ENCODE data around the gene PCDHA5. TPM values are rescaled to one million over a fixed set of nuclear protein-coding genes. Genes with fewer than 3 reads are reported as not detected.
A peak's percentile ranks its signal among the peaks of the same experiment; 100 is the strongest.

The PCDHA5 gene
- total RNA-seq, 8 experiments from 2014 or later: 0.24 to 3.1 (median 2.2) TPM; not detected in 1

GRCh38 chr5:140855772-140856674, 34.6 kb downstream of the PCDHA5 start, which contains the start of gene PCDHA10:
Gene PCDHA10 (plus strand): TSS chr5:140855897. CDS start chr5:140856049, 152 bp downstream.
- Histone ChIP-seq H3K27ac (no peak within 1 kb of the TSS), H3K4me3 (peak within 1 kb of the TSS in 1 of 5 donors; percentile 6), H3K4me1 (replicated peaks in 1 of 2) (no peaks in the 10 kb centered on the region)
- in situ Hi-C loops (cut with MboI; ENCODE audit: low pct_unique_long_range_greater_than_20kb in 2 of 9, low sequenced_read_pairs in 9 of 9, unreplicated experiment in 9 of 9): loop anchor here in 1 of 9 experiments (25.0 kb wide), 1 partner anchor 181 kb away; no protein-coding TSS in a partner anchor
- WGBS, 10 experiments: 10 to 89% (median 54%) methylated on average over 2 to 19 of the region's 44 CpGs
- peak in 1 of 8 experiments; percentile 43 for ATAC-seq (replicated peaks in 6 of 8)

- in situ Hi-C loops (cut with MboI; ENCODE audit: low pct_unique_long_range_greater_than_20kb in 2 of 9, low sequenced_read_pairs in 9 of 9, unreplicated experiment in 9 of 9): loop anchor here in 1 of 9 experiments (25.0 kb wide), 1 partner anchor 180 kb away; no protein-coding TSS in a partner anchor
- 57 to 96% (median 93%) methylated on average over 3 to 31 of the region's 94 CpGs; no CpG with 5 or more reads in 4 of the 10 experiments for WGBS, 10 experiments
These were observed 36.0 kb downstream of the PCDHA5 start for GRCh38 chr5:140857177-140857986.

GRCh38 chr5:140857987-140858240, 36.5 kb downstream of the PCDHA5 start:
- Histone ChIP-seq H3K4me3 (no peak overlapping the region), H3K4me1 (replicated peaks in 1 of 2) (no peaks in the 10 kb centered on the region), H3K27ac (no peak overlapping the region)
- no peak for ATAC-seq (replicated peaks in 6 of 8)
- in situ Hi-C loops (cut with MboI; ENCODE audit: low pct_unique_long_range_greater_than_20kb in 2 of 9, low sequenced_read_pairs in 9 of 9, unreplicated experiment in 9 of 9): loop anchor here in 1 of 9 experiments (25.0 kb wide), 1 partner anchor 179 kb away; no protein-coding TSS in a partner anchor
- WGBS, 10 experiments: 80 to 95% methylated on average over 1 to 11 of the region's 22 CpGs; no CpG with 5 or more reads in 8 of the 10 experiments

More at GRCh38 chr5:140857177-140857986, 36.0 kb downstream of the PCDHA5 start:
- Histone ChIP-seq H3K4me1 (replicated peaks in 1 of 2) (no peaks in the 10 kb centered on the region), H3K27ac (no peak overlapping the region), H3K4me3 (no peak overlapping the region)
- ATAC-seq (replicated peaks in 6 of 8): no peak

- H3K4me1 ChIP-seq (replicated peaks in 1 of 2): no peaks in the 10 kb centered on the region
- 5 to 100% (median 95%) methylated on average over 1 to 46 of the region's 76 CpGs for WGBS, 10 experiments
- no peak overlapping the region for H3K27ac ChIP-seq
- no peak for ATAC-seq (replicated peaks in 6 of 8)
- H3K4me3 ChIP-seq: no peak overlapping the region
- in situ Hi-C loops (cut with MboI; ENCODE audit: low pct_unique_long_range_greater_than_20kb in 2 of 9, low sequenced_read_pairs in 9 of 9, unreplicated experiment in 9 of 9): loop anchor here in 1 of 9 experiments (25.0 kb wide), 1 partner anchor 175 kb away; no protein-coding TSS in a partner anchor
These were observed 41.3 kb downstream of the PCDHA5 start for GRCh38 chr5:140862441-140863295.

- peak within 1 kb of the TSS in 4 of 5 donors; percentile 5 to 52 (median 24) for H3K4me3 ChIP-seq
- peak in 4 of 8 experiments; percentile 59 to 99 (median 71) for ATAC-seq (replicated peaks in 6 of 8)
- H3K27ac ChIP-seq: peak within 1 kb of the TSS in 1 of 2 donors; percentile 85
- no peaks in the 10 kb centered on the region for H3K4me1 ChIP-seq (replicated peaks in 1 of 2)
- in situ Hi-C loops (cut with MboI; ENCODE audit: low pct_unique_long_range_greater_than_20kb in 2 of 9, low sequenced_read_pairs in 9 of 9, unreplicated experiment in 9 of 9): loop anchor here in 1 of 9 experiments (25.0 kb wide), 1 partner anchor 168 kb away; no protein-coding TSS in a partner anchor
- WGBS, 10 experiments: 0 to 97% (median 48%) methylated on average over 2 to 20 of the region's 41 CpGs
These were observed 47.5 kb downstream of the PCDHA5 start, which contains the start of gene PCDHA11 for GRCh38 chr5:140868721-140869554. Gene PCDHA11 (plus strand): TSS chr5:140868957. CDS start chr5:140869104, 147 bp downstream.

- 32 to 100% (median 93%) methylated on average over 1 to 5 of the region's 5 CpGs; no CpG with 5 or more reads in 1 of the 10 experiments for WGBS, 10 experiments
- Histone ChIP-seq H3K27ac (peak overlapping the region in 1 of 2 donors; percentile 85), H3K4me3 (peak overlapping the region in 2 of 5 donors; percentile 35 to 52), H3K4me1 (replicated peaks in 1 of 2) (no peaks in the 10 kb centered on the region)
- in situ Hi-C loops (cut with MboI; ENCODE audit: low pct_unique_long_range_greater_than_20kb in 2 of 9, low sequenced_read_pairs in 9 of 9, unreplicated experiment in 9 of 9): loop anchor here in 1 of 9 experiments (25.0 kb wide), 1 partner anchor 168 kb away; no protein-coding TSS in a partner anchor
- no peak for ATAC-seq (replicated peaks in 6 of 8)
These were observed 48.1 kb downstream of the PCDHA5 start for GRCh38 chr5:140869555-140869886.

- WGBS, 10 experiments: 0 to 100% (median 96%) methylated on average over 1 to 46 of the region's 114 CpGs; no CpG with 5 or more reads in 1 of the 10 experiments
- no peak for ATAC-seq (replicated peaks in 6 of 8)
- Histone ChIP-seq H3K4me1 (replicated peaks in 1 of 2) (no peaks in the 10 kb centered on the region), H3K4me3 (no peak overlapping the region), H3K27ac (no peak overlapping the region)
- in situ Hi-C loops (cut with MboI; ENCODE audit: low pct_unique_long_range_greater_than_20kb in 2 of 9, low sequenced_read_pairs in 9 of 9, unreplicated experiment in 9 of 9): loop anchor here in 3 of 9 experiments (5.0 to 25.0 kb wide), 3 partner anchors 167 to 174 kb away; no protein-coding TSS in a partner anchor
These were observed 49.1 kb downstream of the PCDHA5 start for GRCh38 chr5:140870221-140871201.

Other genes starting within 250 kb of the PCDHA5 start
- 10 to 100 TPM in 2 of 8 experiments, 1 to 10 TPM in 2, under 1 TPM in 4; 0.11 to 13.4 (median 1.4) TPM for gene CD14, start 188.4 kb upstream of the PCDHA5 start, total RNA-seq
- gene TMCO6, start 182.2 kb upstream of the PCDHA5 start, total RNA-seq: 10 to 100 TPM in 6 of 8 experiments, 1 to 10 TPM in 2; 7.9 to 25.6 (median 11.9) TPM
- gene NDUFA2, start 174.0 kb upstream of the PCDHA5 start, total RNA-seq: 100 to 1,000 TPM in 5 of 8 experiments, 10 to 100 TPM in 3; 93.1 to 149 (median 106) TPM
- gene IK, start 173.8 kb upstream of the PCDHA5 start, total RNA-seq: 100 to 1,000 TPM in 7 of 8 experiments, 10 to 100 TPM in 1; 92.2 to 153 (median 116) TPM
- 10 to 100 TPM in 7 of 8 experiments, 1 to 10 TPM in 1; 9.9 to 29.8 (median 15.1) TPM for gene WDR55, start 156.7 kb upstream of the PCDHA5 start, total RNA-seq
- 1 to 10 TPM in 1 of 8 experiments, under 1 TPM in 3, not detected in 4; 0.43 to 1.0 (median 0.46) TPM for gene DND1, start 148.0 kb upstream of the PCDHA5 start, total RNA-seq
- 100 to 1,000 TPM in 2 of 8 experiments, 10 to 100 TPM in 6; 53.1 to 102 (median 77.0) TPM for gene HARS1, start 130.2 kb upstream of the PCDHA5 start, total RNA-seq
- 10 to 100 TPM; 21.4 to 45.7 (median 32.6) TPM for gene HARS2, start 130.2 kb upstream of the PCDHA5 start, total RNA-seq
- gene ZMAT2, start 121.2 kb upstream of the PCDHA5 start, total RNA-seq: 10 to 100 TPM; 55.0 to 93.8 (median 73.5) TPM
- 1 to 10 TPM in 1 of 8 experiments, under 1 TPM in 7; 0.22 to 1.7 (median 0.68) TPM for gene PCDHA1, start 35.5 kb upstream of the PCDHA5 start, total RNA-seq
- gene PCDHA2, start 26.8 kb upstream of the PCDHA5 start, total RNA-seq: 1 to 10 TPM in 5 of 8 experiments, under 1 TPM in 2, not detected in 1; 0.13 to 6.8 (median 1.5) TPM
- gene PCDHA3, start 20.6 kb upstream of the PCDHA5 start, total RNA-seq: 1 to 10 TPM in 5 of 8 experiments, under 1 TPM in 2, not detected in 1; 0.63 to 5.8 (median 1.6) TPM
- gene PCDHA4, start 14.5 kb upstream of the PCDHA5 start, total RNA-seq: 10 to 100 TPM in 5 of 8 experiments, 1 to 10 TPM in 1, under 1 TPM in 2; 0.05 to 50.8 (median 14.1) TPM
- gene PCDHA6, start 6.3 kb downstream of the PCDHA5 start, total RNA-seq: 10 to 100 TPM in 1 of 8 experiments, 1 to 10 TPM in 4, under 1 TPM in 3; 0.15 to 24.3 (median 2.0) TPM
- gene PCDHA7, start 12.7 kb downstream of the PCDHA5 start, total RNA-seq: 1 to 10 TPM in 5 of 8 experiments, under 1 TPM in 3; 0.05 to 5.3 (median 1.7) TPM
- 1 to 10 TPM in 5 of 8 experiments, under 1 TPM in 1, not detected in 2; 0.31 to 3.2 (median 2.2) TPM for gene PCDHA8, start 19.6 kb downstream of the PCDHA5 start, total RNA-seq
- gene PCDHA9, start 26.8 kb downstream of the PCDHA5 start, total RNA-seq: 1 to 10 TPM in 4 of 8 experiments, under 1 TPM in 4; 0.05 to 6.2 (median 0.93) TPM
- gene PCDHA10, start 34.3 kb downstream of the PCDHA5 start, total RNA-seq: 1 to 10 TPM in 6 of 8 experiments, under 1 TPM in 2; 0.10 to 8.1 (median 2.0) TPM
- 1 to 10 TPM in 5 of 8 experiments, under 1 TPM in 2, not detected in 1; 0.31 to 6.3 (median 5.2) TPM for gene PCDHA11, start 47.3 kb downstream of the PCDHA5 start, total RNA-seq
- gene PCDHA12, start 53.7 kb downstream of the PCDHA5 start, total RNA-seq: 10 to 100 TPM in 2 of 8 experiments, 1 to 10 TPM in 3, under 1 TPM in 2, not detected in 1; 0.13 to 22.5 (median 7.4) TPM
- gene PCDHA13, start 60.5 kb downstream of the PCDHA5 start, total RNA-seq: 10 to 100 TPM in 2 of 8 experiments, 1 to 10 TPM in 3, under 1 TPM in 2, not detected in 1; 0.21 to 13.2 (median 2.3) TPM
- 10 to 100 TPM in 5 of 8 experiments, 1 to 10 TPM in 1, under 1 TPM in 2; 0.05 to 25.2 (median 14.1) TPM for gene PCDHAC1, start 104.7 kb downstream of the PCDHA5 start, total RNA-seq
- 10 to 100 TPM in 1 of 8 experiments, 1 to 10 TPM in 5, under 1 TPM in 2; 0.10 to 24.4 (median 4.8) TPM for gene PCDHAC2, start 144.9 kb downstream of the PCDHA5 start, total RNA-seq
- gene PCDHB1, start 229.8 kb downstream of the PCDHA5 start, total RNA-seq: under 1 TPM in 7 of 8 experiments, not detected in 1; 0.04 to 0.43 (median 0.11) TPM

Data from motor neuron (in vitro differentiated cells).